NT2/D1 (cell line): ENCODE data around the gene GRHL3.

Experiments used
- YY1 ChIP-seq: IDR thresholded peaks from 2 replicates; pipeline ENCODE4 v1.6.1; 2011; ENCODE audit not compliant: insufficient read length, insufficient read depth
- ZNF274 ChIP-seq: IDR thresholded peaks from 2 replicates; pipeline ENCODE4 v1.6.1; 2011; ENCODE audit warnings: mild to moderate bottlenecking, low read depth, low read length

DNA sequence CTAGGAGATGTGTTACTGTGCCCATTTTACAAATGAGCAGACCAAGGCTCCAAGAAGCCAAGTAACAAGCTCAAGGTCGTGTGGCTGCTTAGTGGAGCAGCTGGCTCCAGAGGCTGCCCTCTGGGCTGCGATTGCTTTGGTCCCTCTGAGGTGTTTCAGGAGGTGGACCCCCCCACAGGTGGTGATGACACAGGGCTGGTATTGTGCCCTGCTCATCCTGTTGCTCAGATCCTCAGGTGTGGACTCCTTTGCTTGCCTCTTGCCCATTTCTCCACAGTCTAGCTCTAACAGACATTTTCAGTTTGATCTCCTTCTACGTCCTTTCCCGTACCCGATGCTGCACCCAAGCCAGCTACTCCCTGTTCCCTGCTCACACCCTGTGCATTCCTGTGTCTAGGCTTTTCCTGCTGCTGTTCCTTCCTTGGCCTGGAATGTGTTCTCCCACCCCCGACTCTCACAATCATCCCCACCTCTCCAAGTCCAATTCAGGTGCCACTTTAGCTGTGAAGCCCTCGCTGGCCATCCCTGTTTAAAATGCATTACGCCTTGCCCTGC is 28.1 kb upstream of the GRHL3 start:
- TF ChIP-seq YY1 = no peak
- TF ChIP-seq ZNF274 = no peak
